Calu3 (cell line): ENCODE measurements around the gene NEMF. TPM values are rescaled to one million over a fixed set of nuclear protein-coding genes. Genes with fewer than 3 reads are reported as not detected.

ENCODE experiments used
- BruUV-seq: library from RNA; stranded (reverse); fragments of 400-500 nt; replicated peaks from 2 replicates; lab custom pipeline; 2021; lab: Mats Ljungman, UMichigan
- CTCF ChIA-PET: fragments of 300-600 bp; sonication (Branson Sonifier 250); formaldehyde crosslinking; loops from one replicate; lab custom pipeline; 2022; ENCODE audit warnings: antibody characterized with exemption; lab: Charles Lee
- DNase-seq: peaks from one replicate; pipeline ENCODE4 v3.0.0; 2022
- H3K27ac Mint-ChIP-seq: one replicate; pipeline ENCODE4 v1.8.0; 2022; ENCODE audit warnings: mixed read lengths; ENCODE audit not compliant: unreplicated experiment
- H3K27me3 Mint-ChIP-seq: one replicate; pipeline ENCODE4 v1.8.0; 2022; ENCODE audit warnings: mixed read lengths; ENCODE audit not compliant: unreplicated experiment
- H3K36me3 Mint-ChIP-seq: one replicate; pipeline ENCODE4 v1.8.0; 2022; ENCODE audit warnings: mild to moderate bottlenecking, moderate library complexity, mixed read lengths; ENCODE audit not compliant: insufficient read depth, unreplicated experiment
- H3K4me1 Mint-ChIP-seq: one replicate; pipeline ENCODE4 v1.8.0; 2022; ENCODE audit warnings: mild to moderate bottlenecking, low read depth, mixed read lengths; ENCODE audit not compliant: unreplicated experiment
- H3K4me3 Mint-ChIP-seq: one replicate; pipeline ENCODE4 v1.8.0; 2022; ENCODE audit warnings: mild to moderate bottlenecking, low read depth, moderate library complexity, mixed read lengths; ENCODE audit not compliant: unreplicated experiment
- H3K9me3 Mint-ChIP-seq: one replicate; pipeline ENCODE4 v1.8.0; 2022; ENCODE audit warnings: low read depth, mixed read lengths; ENCODE audit not compliant: unreplicated experiment
- intact Hi-C: fragments of 100-400 bp; cut with micrococcal nuclease; formaldehyde crosslinking; loops from one replicate; pipeline ENCODE4 v1.10.0; 2022; ENCODE audit not compliant: unreplicated experiment
- total RNA-seq: library from RNA; stranded (reverse); gene quantifications from 2 replicates; pipeline ENCODE4 v1.2.3, GENCODE V29; 2022
- TF ChIP-seq, protein P1 (sequence below): fragments of 200-600 bp; IDR thresholded peaks from one replicate; pipeline ENCODE4 v1.8.0; 2022; ENCODE audit warnings: antibody characterized with exemption; ENCODE audit not compliant: unreplicated experiment

NEMF gene
- total RNA-seq, 1 experiment from 2014 or later, result 77.7 TPM

- H3K27ac Mint-ChIP-seq, result no peak overlapping the region
- H3K4me1 Mint-ChIP-seq, result no peaks in the 10 kb centered on the region
- no peaks in the 10 kb centered on the region for H3K9me3 Mint-ChIP-seq
- CTCF ChIA-PET, result no interaction called here
- no peak for DNase-seq
- BruUV-seq, result no TSS peak
- no peaks in the 10 kb centered on the region for H3K27me3 Mint-ChIP-seq
- H3K4me3 Mint-ChIP-seq, result no peak overlapping the region
- peaks cover 35% of the 10 kb centered on the region for H3K36me3 Mint-ChIP-seq
- intact Hi-C loops, result no loop called here
- TF ChIP-seq, protein P1, sequence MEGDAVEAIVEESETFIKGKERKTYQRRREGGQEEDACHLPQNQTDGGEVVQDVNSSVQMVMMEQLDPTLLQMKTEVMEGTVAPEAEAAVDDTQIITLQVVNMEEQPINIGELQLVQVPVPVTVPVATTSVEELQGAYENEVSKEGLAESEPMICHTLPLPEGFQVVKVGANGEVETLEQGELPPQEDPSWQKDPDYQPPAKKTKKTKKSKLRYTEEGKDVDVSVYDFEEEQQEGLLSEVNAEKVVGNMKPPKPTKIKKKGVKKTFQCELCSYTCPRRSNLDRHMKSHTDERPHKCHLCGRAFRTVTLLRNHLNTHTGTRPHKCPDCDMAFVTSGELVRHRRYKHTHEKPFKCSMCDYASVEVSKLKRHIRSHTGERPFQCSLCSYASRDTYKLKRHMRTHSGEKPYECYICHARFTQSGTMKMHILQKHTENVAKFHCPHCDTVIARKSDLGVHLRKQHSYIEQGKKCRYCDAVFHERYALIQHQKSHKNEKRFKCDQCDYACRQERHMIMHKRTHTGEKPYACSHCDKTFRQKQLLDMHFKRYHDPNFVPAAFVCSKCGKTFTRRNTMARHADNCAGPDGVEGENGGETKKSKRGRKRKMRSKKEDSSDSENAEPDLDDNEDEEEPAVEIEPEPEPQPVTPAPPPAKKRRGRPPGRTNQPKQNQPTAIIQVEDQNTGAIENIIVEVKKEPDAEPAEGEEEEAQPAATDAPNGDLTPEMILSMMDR, result no peak
These were observed 43.8 kb downstream of the NEMF start for GRCh38 chr14:49808780-49809179.

DNA sequence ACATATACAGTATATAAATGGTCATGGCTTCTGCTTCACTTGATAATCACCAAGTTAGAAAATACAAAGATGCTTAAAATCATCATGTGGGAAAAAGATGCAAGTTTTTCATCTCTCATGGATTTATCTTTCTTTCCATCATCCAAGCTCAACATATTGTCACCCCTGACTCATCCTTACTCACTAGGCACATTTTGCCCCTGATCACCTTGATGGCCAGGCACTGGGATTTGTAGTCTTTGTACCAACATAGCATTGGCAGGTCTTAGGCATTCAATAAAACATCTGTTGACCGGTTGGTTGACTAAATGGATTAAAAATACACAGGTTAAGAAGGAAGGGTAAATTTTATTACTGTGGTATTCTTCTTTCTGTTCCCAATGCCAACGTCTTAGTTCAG, 56.6 kb downstream of the NEMF start:
- TF ChIP-seq, protein P1, result no peak
- no peaks in the 10 kb centered on the region for H3K9me3 Mint-ChIP-seq
- H3K4me3 Mint-ChIP-seq, result no peak overlapping the region
- H3K27me3 Mint-ChIP-seq, result no peaks in the 10 kb centered on the region
- CTCF ChIA-PET, result no interaction called here
- no peak overlapping the region for H3K27ac Mint-ChIP-seq
- no TSS peak for BruUV-seq
- H3K4me1 Mint-ChIP-seq, result no peaks in the 10 kb centered on the region
- DNase-seq, result no peak
- peaks cover 57% of the 10 kb centered on the region for H3K36me3 Mint-ChIP-seq
- intact Hi-C loops, result no loop called here

GRCh38 chr14:49792618-49793017, 60.0 kb downstream of the NEMF start:
- TF ChIP-seq, protein P1, result no peak
- H3K27ac Mint-ChIP-seq, result no peak overlapping the region
- intact Hi-C loops, result no loop called here
- no peaks in the 10 kb centered on the region for H3K27me3 Mint-ChIP-seq
- peaks cover 6% of the 10 kb centered on the region for H3K4me1 Mint-ChIP-seq
- no peaks in the 10 kb centered on the region for H3K9me3 Mint-ChIP-seq
- peaks cover 61% of the 10 kb centered on the region for H3K36me3 Mint-ChIP-seq
- CTCF ChIA-PET, result no interaction called here
- no TSS peak for BruUV-seq
- no peak for DNase-seq
- H3K4me3 Mint-ChIP-seq, result no peak overlapping the region

- intact Hi-C loops, result no loop called here
- no peak overlapping the region for H3K27ac Mint-ChIP-seq
- CTCF ChIA-PET, result no interaction called here
- no peaks in the 10 kb centered on the region for H3K27me3 Mint-ChIP-seq
- H3K4me3 Mint-ChIP-seq, result no peak overlapping the region
- H3K4me1 Mint-ChIP-seq, result peaks cover 6% of the 10 kb centered on the region
- DNase-seq, result no peak
- H3K36me3 Mint-ChIP-seq, result peaks cover 40% of the 10 kb centered on the region
- TF ChIP-seq, protein P1, result no peak
- no TSS peak for BruUV-seq
- H3K9me3 Mint-ChIP-seq, result no peaks in the 10 kb centered on the region
These were observed 66.3 kb downstream of the NEMF start for GRCh38 chr14:49786315-49786714.
